Esophagus (tissue), 2 donors: ENCODE results near the gene ANGEL2. TPM values are rescaled to one million over a fixed set of nuclear protein-coding genes. Genes with fewer than 3 reads are reported as not detected.

ENCODE experiments used
- H3K27ac ChIP-seq, 2 donors: one replicate each; pipeline ENCODE4 v1.5.1; 2013; ENCODE audit warnings: low read depth in 2 of 2, mild to moderate bottlenecking in 2 of 2, inconsistent platforms in 1 of 2, low read length in 1 of 2, moderate library complexity in 1 of 2
- H3K27me3 ChIP-seq, 2 donors: one replicate each; pipeline ENCODE4 v1.6.1; 2013; ENCODE audit warnings: low read length in 2 of 2, control low read depth in 1 of 2, mild to moderate bottlenecking in 1 of 2; ENCODE audit not compliant: insufficient read depth in 2 of 2, control insufficient read depth in 1 of 2
- H3K36me3 ChIP-seq, 2 donors: one replicate each; pipeline ENCODE4 v1.6.1; 2013; ENCODE audit warnings: low read length in 1 of 2; ENCODE audit not compliant: control insufficient read depth in 2 of 2, insufficient read depth in 2 of 2
- H3K4me1 ChIP-seq, 2 donors: one replicate each; pipeline ENCODE4 v1.6.1; 2013; ENCODE audit warnings: low read length in 1 of 2; ENCODE audit not compliant: control insufficient read depth in 2 of 2, insufficient read depth in 2 of 2
- H3K4me3 ChIP-seq, 2 donors: one replicate each; pipeline ENCODE4 v1.5.1; 2013; ENCODE audit warnings: low read length in 2 of 2, mild to moderate bottlenecking in 2 of 2, low read depth in 1 of 2, moderate library complexity in 1 of 2
- H3K9me3 ChIP-seq, 2 donors: one replicate each; pipeline ENCODE4 v1.6.1; 2013; ENCODE audit warnings: mild to moderate bottlenecking in 2 of 2, low read depth in 1 of 2, low read length in 1 of 2, moderate library complexity in 1 of 2; ENCODE audit not compliant: control insufficient read depth in 2 of 2, insufficient read depth in 1 of 2
- WGBS, 2 donors: extraction: QIAGEN DNeasy Blood & Tissue Kit; methylation state at CpG; one replicate each; pipeline ENCODE4 v1.1.7; 2013; 5-methylcytosine and 5-hydroxymethylcytosine counted together
- polyA plus RNA-seq, 2 donors: library from polyadenylated mRNA; stranded (reverse); fragments of 200-250 nt; gene quantifications; one replicate each; pipeline ENCODE4 v1.2.3, GENCODE V29; 2013
- donor health status: healthy with polysubstance abuse.
- donor health status: Bipolar disorder and iron deficiency.

Gene ANGEL2
- 10 to 100 TPM in 1 of 2 donors, 1 to 10 TPM in 1; 8.2 to 10.7 TPM for polyA plus RNA-seq

- Histone ChIP-seq H3K9me3 (no peaks in the 10 kb centered on the region), H3K4me1 (no peaks in the 10 kb centered on the region), H3K36me3 (no peaks in the 10 kb centered on the region), H3K4me3 (peak within 1 kb of the TSS; percentile 80 to 89), H3K27ac (peak within 1 kb of the TSS; percentile 95 to 96), H3K27me3 (no peaks in the 10 kb centered on the region)
- 0 to 1% methylated on average over 43 to 66 of the region's 66 CpGs for WGBS, 2 donors
Observed at GRCh38 chr1:213015099-213016050, at the start of gene ANGEL2. TSS of gene ANGEL2 (minus strand) at chr1:213015867. CDS start at chr1:213015671, 196 bp downstream.

- no peak overlapping the region for H3K4me3 ChIP-seq
- no peaks in the 10 kb centered on the region for H3K27me3 ChIP-seq
- no peaks in the 10 kb centered on the region for H3K36me3 ChIP-seq
- H3K9me3 ChIP-seq, result no peaks in the 10 kb centered on the region
- H3K4me1 ChIP-seq, result no peaks in the 10 kb centered on the region
- no peak overlapping the region for H3K27ac ChIP-seq
- WGBS, 2 donors, result 91 to 97% methylated on average over 1 of the region's 1 CpG
Observed at GRCh38 chr1:213061263-213061662, 45.6 kb upstream of the ANGEL2 start.

GRCh38 chr1:213060836-213061235 is 45.2 kb upstream of the ANGEL2 start:
- Histone ChIP-seq H3K36me3 (no peaks in the 10 kb centered on the region), H3K27ac (no peak overlapping the region), H3K4me3 (no peak overlapping the region), H3K27me3 (no peaks in the 10 kb centered on the region), H3K4me1 (no peaks in the 10 kb centered on the region), H3K9me3 (no peaks in the 10 kb centered on the region)
- 98% methylated on average over 2 of the region's 2 CpGs for WGBS, 2 donors

- Histone ChIP-seq H3K27ac (no peak overlapping the region), H3K4me3 (no peak overlapping the region), H3K9me3 (no peaks in the 10 kb centered on the region), H3K36me3 (no peaks in the 10 kb centered on the region), H3K4me1 (no peaks in the 10 kb centered on the region), H3K27me3 (no peaks in the 10 kb centered on the region)
- WGBS, 2 donors, result 89 to 92% methylated on average over 5 of the region's 5 CpGs
Observed at GRCh38 chr1:213057264-213058059, 41.8 kb upstream of the ANGEL2 start.

- no peaks in the 10 kb centered on the region for H3K9me3 ChIP-seq
- no peaks in the 10 kb centered on the region for H3K27me3 ChIP-seq
- no peak overlapping the region for H3K27ac ChIP-seq
- no peak overlapping the region for H3K4me3 ChIP-seq
- H3K4me1 ChIP-seq, result peaks cover 0 to under 1% of the 10 kb centered on the region in 2 donors
- no peaks in the 10 kb centered on the region for H3K36me3 ChIP-seq
- 80 to 82% methylated on average over 3 of the region's 3 CpGs for WGBS, 2 donors
Observed at GRCh38 chr1:213055767-213056166, 40.1 kb upstream of the ANGEL2 start.

- H3K4me3 ChIP-seq, result no peak overlapping the region
- H3K27ac ChIP-seq, result no peak overlapping the region
- no peaks in the 10 kb centered on the region for H3K27me3 ChIP-seq
- H3K4me1 ChIP-seq, result peaks cover 0 to 1% of the 10 kb centered on the region in 2 donors
- no peaks in the 10 kb centered on the region for H3K9me3 ChIP-seq
- H3K36me3 ChIP-seq, result no peaks in the 10 kb centered on the region
Observed at GRCh38 chr1:213054733-213055591, 39.3 kb upstream of the ANGEL2 start.

- H3K27me3 ChIP-seq, result no peaks in the 10 kb centered on the region
- no peak overlapping the region for H3K27ac ChIP-seq
- no peak overlapping the region for H3K4me3 ChIP-seq
- no peaks in the 10 kb centered on the region for H3K36me3 ChIP-seq
- H3K4me1 ChIP-seq, result peaks cover 0 to 1% of the 10 kb centered on the region in 2 donors
- H3K9me3 ChIP-seq, result no peaks in the 10 kb centered on the region
- 75 to 83% methylated on average over 2 of the region's 2 CpGs for WGBS, 2 donors
Observed at GRCh38 chr1:213054142-213054541, 38.5 kb upstream of the ANGEL2 start.

- Histone ChIP-seq H3K4me3 (no peak overlapping the region), H3K9me3 (no peaks in the 10 kb centered on the region), H3K27ac (no peak overlapping the region), H3K4me1 (peaks cover 0 to 1% of the 10 kb centered on the region in 2 donors), H3K36me3 (no peaks in the 10 kb centered on the region), H3K27me3 (no peaks in the 10 kb centered on the region)
Observed at GRCh38 chr1:213053455-213053854, 37.8 kb upstream of the ANGEL2 start.

GRCh38 chr1:213051881-213052202 is 36.2 kb upstream of the ANGEL2 start:
- Histone ChIP-seq H3K36me3 (no peaks in the 10 kb centered on the region), H3K4me3 (peak overlapping the region; percentile 90 to 99), H3K4me1 (peaks cover 0 to 1% of the 10 kb centered on the region in 2 donors), H3K9me3 (no peaks in the 10 kb centered on the region), H3K27me3 (no peaks in the 10 kb centered on the region), H3K27ac (no peak overlapping the region)
- 30 to 31% methylated on average over 2 of the region's 2 CpGs for WGBS, 2 donors
